B cell (primary cell): ENCODE results near the gene HNRNPC. TPM values are rescaled to one million over a fixed set of nuclear protein-coding genes. Genes with fewer than 3 reads are reported as not detected.
A peak's percentile ranks its signal among the peaks of the same experiment; 100 is the strongest.
"Not testable (repeated sequence)": the region's sequence is repeated elsewhere in the genome, so short reads cannot be mapped to it uniquely, and the experiment has no call there.

ENCODE experiments used
- ATAC-seq: fragments of 200-7000 bp; cut with Tn5 transposase; one replicate; pipeline ENCODE4 v1.10.0; 2021; ENCODE audit warnings: low read depth, mild to moderate bottlenecking, moderate number of reproducible peaks, moderate library complexity
- CTCF ChIA-PET: fragments of 350-600 bp; sonication (Branson Sonifier 250); formaldehyde crosslinking; loops from one replicate; lab custom pipeline; 2021; ENCODE audit warnings: antibody characterized with exemption, inconsistent platforms; lab: Charles Lee
- POLR2A ChIA-PET: fragments of 350-600 bp; sonication (Branson Sonifier 250); formaldehyde crosslinking; loops from one replicate; lab custom pipeline; 2021; ENCODE audit warnings: antibody characterized with exemption; lab: Charles Lee
- DNase-seq: peaks from one replicate; pipeline ENCODE4 v3.0.0; 2013
- H2AFZ ChIP-seq: 2 replicates; pipeline ENCODE4 v1.6.1; 2012; ENCODE audit warnings: mild to moderate bottlenecking, low read depth, low read length; ENCODE audit not compliant: insufficient read depth, poor library complexity, severe bottlenecking
- H3K27ac ChIP-seq, 2 donors: 1 replicate in 1 of 2; 2 replicates in 1 of 2; pipeline ENCODE4 v1.5.1; 2012 to 2013; ENCODE audit warnings: low read length in 2 of 2, mild to moderate bottlenecking in 2 of 2, moderate library complexity in 1 of 2
- H3K27me3 ChIP-seq, 4 experiments: fragments of 200-600 bp in 1 of 4; sonication (generic) in 1 of 4; replicated peaks in 1 of 4; 1 replicate in 2 of 4; 2 replicates in 2 of 4; pipeline versions ENCODE4 v1.6.1 to v1.7.0; 2013 to 2016; ENCODE audit warnings: low read length in 3 of 4, mild to moderate bottlenecking in 2 of 4, mixed read lengths in 1 of 4, moderate library complexity in 1 of 4; ENCODE audit not compliant: insufficient read depth in 4 of 4, control insufficient read depth in 3 of 4; ENCODE audit errors: control extremely low read depth in 1 of 4
- H3K36me3 ChIP-seq, 2 experiments: replicated peaks in 1 of 2; 1 replicate in 1 of 2; 2 replicates in 1 of 2; pipeline versions ENCODE4 v1.6.1 to v1.7.1; 2013; ENCODE audit warnings: low read length in 1 of 2; ENCODE audit not compliant: insufficient read depth in 2 of 2, control insufficient read depth in 1 of 2; ENCODE audit errors: control extremely low read depth in 1 of 2, extremely low read depth in 1 of 2
- H3K4me1 ChIP-seq, 2 donors: fragments of 200-600 bp in 1 of 2; sonication (generic) in 1 of 2; 1 replicate in 1 of 2; 2 replicates in 1 of 2; pipeline versions ENCODE4 v1.5.1 to v1.6.1; 2013 to 2017; ENCODE audit warnings: low read length in 2 of 2; ENCODE audit not compliant: control insufficient read depth in 2 of 2, insufficient read depth in 2 of 2
- H3K4me2 ChIP-seq: replicated peaks from 2 replicates; pipeline ENCODE3; 2012; ENCODE audit warnings: mild to moderate bottlenecking, low read depth, low read length; ENCODE audit not compliant: poor library complexity, severe bottlenecking
- H3K4me3 ChIP-seq, 5 experiments: fragments of 200-600 bp in 1 of 5; sonication (generic) in 1 of 5; 1 replicate in 3 of 5; 2 replicates in 2 of 5; pipeline versions ENCODE4 v1.5.1 to v1.7.0; 2011 to 2016; ENCODE audit warnings: low read length in 4 of 5, mild to moderate bottlenecking in 4 of 5, low read depth in 2 of 5, control low read depth in 1 of 5, moderate library complexity in 1 of 5; ENCODE audit not compliant: insufficient read depth in 1 of 5; ENCODE audit errors: control extremely low read depth in 1 of 5, extremely low read depth in 1 of 5
- H3K79me2 ChIP-seq: fragments of 200-600 bp; sonication (generic); one replicate; pipeline ENCODE4 v1.6.0; 2016; ENCODE audit warnings: low read length; ENCODE audit not compliant: control insufficient read depth, insufficient read depth
- H3K9ac ChIP-seq: fragments of 200-600 bp; sonication (generic); 2 replicates; pipeline ENCODE4 v1.6.1; 2017; ENCODE audit warnings: mild to moderate bottlenecking, low read length, moderate library complexity
- H3K9me3 ChIP-seq, 3 donors: one replicate each; pipeline versions ENCODE4 v1.6.1 to v1.7.1; 2013; ENCODE audit warnings: low read length in 2 of 3; ENCODE audit not compliant: control insufficient read depth in 2 of 3, insufficient read depth in 1 of 3; ENCODE audit errors: control extremely low read depth in 1 of 3
- H4K20me1 ChIP-seq: 2 replicates; pipeline ENCODE4 v1.6.0; 2012; ENCODE audit warnings: mild to moderate bottlenecking, low read length; ENCODE audit not compliant: insufficient read depth, control insufficient read depth, poor library complexity, severe bottlenecking
- H3K27ac Mint-ChIP-seq: one replicate; pipeline ENCODE4 v1.8.0; 2021; ENCODE audit warnings: mixed read lengths
- H3K27me3 Mint-ChIP-seq: one replicate; pipeline ENCODE4 v1.8.0; 2021; ENCODE audit warnings: mixed read lengths
- H3K4me1 Mint-ChIP-seq: one replicate; pipeline ENCODE4 v1.8.0; 2021; ENCODE audit warnings: mixed read lengths
- H3K4me3 Mint-ChIP-seq: one replicate; pipeline ENCODE4 v1.8.0; 2021; ENCODE audit warnings: mixed read lengths
- H3K9me3 Mint-ChIP-seq: one replicate; pipeline ENCODE4 v1.8.0; 2022; ENCODE audit warnings: mixed read lengths; ENCODE audit not compliant: insufficient read depth
- EZH2 ChIP-seq: IDR thresholded peaks from 2 replicates; pipeline ENCODE4 v1.6.1; 2012; ENCODE audit warnings: borderline replicate concordance, low read depth, mild to moderate bottlenecking, moderate library complexity, low read length; ENCODE audit not compliant: insufficient read depth, poor library complexity, severe bottlenecking
- WGBS: methylation state at CpG from one replicate; pipeline ENCODE4 v1.1.5; 2013; ENCODE audit warnings: missing lambda C conversion rate; ENCODE audit not compliant: insufficient coverage; 5-methylcytosine and 5-hydroxymethylcytosine counted together
- intact Hi-C: fragments of 100-400 bp; cut with micrococcal nuclease; formaldehyde crosslinking; loops from one replicate; pipeline ENCODE4 v1.10.0; 2022
- polyA plus RNA-seq: library from polyadenylated mRNA; depleted of rRNA; stranded (reverse); fragments of >200 nt; gene quantifications from 2 replicates; pipeline ENCODE4 v1.2.3, GENCODE V29; 2012
- total RNA-seq, 2 donors: library from RNA; stranded (reverse); fragments of 120-200 nt in 1 of 2; gene quantifications; 1 replicate in 1 of 2; 2 replicates in 1 of 2; pipeline versions ENCODE4 v1.2.3 to v1.2.4, GENCODE V29; 2013 to 2022
- TF ChIP-seq, protein P1 (sequence below): fragments of 200-600 bp; IDR thresholded peaks from one replicate; pipeline ENCODE4 v1.8.0; 2022; ENCODE audit warnings: antibody characterized with exemption, mild to moderate bottlenecking

The HNRNPC gene
- total and polyA plus RNA-seq, 2 donors (not counting 1 experiment from before 2014, with no cell fraction given): 358 to 497 TPM

DNA sequence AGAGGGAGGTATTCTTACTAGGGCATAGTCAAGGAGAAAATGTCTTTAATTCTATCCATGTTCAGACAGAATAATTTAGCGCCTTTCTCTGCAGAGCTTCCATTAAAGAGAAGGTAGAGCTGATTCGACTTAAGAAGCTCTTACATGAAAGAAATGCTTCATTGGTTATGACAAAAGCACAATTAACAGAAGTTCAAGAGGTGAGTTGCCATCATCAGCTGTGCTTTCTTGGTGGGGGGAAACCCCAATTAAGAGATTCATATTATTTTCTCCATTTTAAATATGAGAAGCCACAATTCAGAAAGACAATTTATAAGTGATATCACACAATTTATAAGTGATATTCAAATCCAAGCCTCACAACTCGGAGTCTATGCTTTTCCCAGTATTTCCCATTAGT is 38.4 kb upstream of the HNRNPC start:
- Mint-ChIP-seq H3K4me3 (peak overlapping the region; percentile 80), H3K27me3 (no peaks in the 10 kb centered on the region), H3K27ac (peak overlapping the region; percentile 84), H3K4me1 (peaks cover 26% of the 10 kb centered on the region), H3K9me3 (no peaks in the 10 kb centered on the region)
- no peaks in the 10 kb centered on the region for H3K79me2 ChIP-seq
- H3K27me3 ChIP-seq: no peaks in the 10 kb centered on the region
- POLR2A ChIA-PET: interaction anchor here (0.5 to 1.0 kb wide), 4 partner anchors 8 to 77 kb away, joined by 3 to 7 read pairs (median 4); partner anchors contain the start of gene SUPT16H
- no peaks in the 10 kb centered on the region for H3K9me3 ChIP-seq
- WGBS: no CpG with 5 or more reads among the region's 3 CpGs
- peaks cover 20 to 23% of the 10 kb centered on the region in 2 donors for H3K4me1 ChIP-seq
- TF ChIP-seq, protein P1, sequence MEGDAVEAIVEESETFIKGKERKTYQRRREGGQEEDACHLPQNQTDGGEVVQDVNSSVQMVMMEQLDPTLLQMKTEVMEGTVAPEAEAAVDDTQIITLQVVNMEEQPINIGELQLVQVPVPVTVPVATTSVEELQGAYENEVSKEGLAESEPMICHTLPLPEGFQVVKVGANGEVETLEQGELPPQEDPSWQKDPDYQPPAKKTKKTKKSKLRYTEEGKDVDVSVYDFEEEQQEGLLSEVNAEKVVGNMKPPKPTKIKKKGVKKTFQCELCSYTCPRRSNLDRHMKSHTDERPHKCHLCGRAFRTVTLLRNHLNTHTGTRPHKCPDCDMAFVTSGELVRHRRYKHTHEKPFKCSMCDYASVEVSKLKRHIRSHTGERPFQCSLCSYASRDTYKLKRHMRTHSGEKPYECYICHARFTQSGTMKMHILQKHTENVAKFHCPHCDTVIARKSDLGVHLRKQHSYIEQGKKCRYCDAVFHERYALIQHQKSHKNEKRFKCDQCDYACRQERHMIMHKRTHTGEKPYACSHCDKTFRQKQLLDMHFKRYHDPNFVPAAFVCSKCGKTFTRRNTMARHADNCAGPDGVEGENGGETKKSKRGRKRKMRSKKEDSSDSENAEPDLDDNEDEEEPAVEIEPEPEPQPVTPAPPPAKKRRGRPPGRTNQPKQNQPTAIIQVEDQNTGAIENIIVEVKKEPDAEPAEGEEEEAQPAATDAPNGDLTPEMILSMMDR: no peak
- TF ChIP-seq EZH2: no peak
- H3K9ac ChIP-seq: peak overlapping the region; percentile 68
- H3K36me3 ChIP-seq: no peaks in the 10 kb centered on the region
- peak overlapping the region in 1 of 5 experiments; percentile 56 for H3K4me3 ChIP-seq
- intact Hi-C loops: loop anchor here (1.0 to 2.0 kb wide), 4 partner anchors 10 to 77 kb away; partner anchors contain the start of genes HNRNPC and SUPT16H
- peak overlapping the region; percentile 81 for H2AFZ ChIP-seq
- H3K4me2 ChIP-seq: peak overlapping the region; percentile 76
- H3K27ac ChIP-seq: peak overlapping the region; percentile 70 to 76
- CTCF ChIA-PET: interaction anchor here (1.0 kb wide), 1 partner anchor 77 kb away, joined by 3 read pairs; no protein-coding TSS in a partner anchor
- H4K20me1 ChIP-seq: no peaks in the 10 kb centered on the region
- DNase-seq: peak; percentile 63
- ATAC-seq: no peak

DNA sequence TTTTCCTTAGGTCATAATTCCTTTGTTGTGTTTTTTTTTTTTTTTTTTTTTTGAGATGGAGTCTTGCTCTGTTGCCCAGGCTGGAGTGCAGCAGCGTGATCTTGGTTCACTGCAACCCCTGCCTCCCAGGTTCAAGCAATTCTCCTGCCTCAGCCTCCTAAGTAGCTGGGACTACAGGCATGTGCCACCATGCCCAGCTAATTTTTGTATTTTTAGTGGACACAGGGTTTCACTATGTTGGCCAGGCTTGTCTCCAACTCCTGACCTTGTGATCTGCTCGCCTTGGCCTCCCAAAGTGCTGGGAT is 33.5 kb upstream of the HNRNPC start:
- 100% methylated on average over 1 of the region's 2 CpGs for WGBS
- H3K27ac ChIP-seq, H3K79me2 ChIP-seq, H3K9me3 ChIP-seq, H2AFZ ChIP-seq, H3K36me3 ChIP-seq, H3K9me3 Mint-ChIP-seq, H3K27me3 Mint-ChIP-seq, DNase-seq, H4K20me1 ChIP-seq, H3K4me2 ChIP-seq, H3K9ac ChIP-seq, H3K27ac Mint-ChIP-seq, H3K27me3 ChIP-seq, ATAC-seq, intact Hi-C loops, H3K4me3 ChIP-seq, H3K4me3 Mint-ChIP-seq: not testable (repeated sequence)
- CTCF ChIA-PET: interaction anchor here (1.1 kb wide), 1 partner anchor 17 kb away, joined by 3 read pairs; no protein-coding TSS in a partner anchor
- POLR2A ChIA-PET: interaction anchor here (0.7 kb wide), 1 partner anchor 32 kb away, joined by 9 read pairs; no protein-coding TSS in a partner anchor
- H3K4me1 ChIP-seq: peaks cover 6 to 17% of the 10 kb centered on the region in 2 donors
- peaks cover 22% of the 10 kb centered on the region for H3K4me1 Mint-ChIP-seq
